ENCODE data around the gene ZDHHC4.

The ZDHHC4 gene

DNA sequence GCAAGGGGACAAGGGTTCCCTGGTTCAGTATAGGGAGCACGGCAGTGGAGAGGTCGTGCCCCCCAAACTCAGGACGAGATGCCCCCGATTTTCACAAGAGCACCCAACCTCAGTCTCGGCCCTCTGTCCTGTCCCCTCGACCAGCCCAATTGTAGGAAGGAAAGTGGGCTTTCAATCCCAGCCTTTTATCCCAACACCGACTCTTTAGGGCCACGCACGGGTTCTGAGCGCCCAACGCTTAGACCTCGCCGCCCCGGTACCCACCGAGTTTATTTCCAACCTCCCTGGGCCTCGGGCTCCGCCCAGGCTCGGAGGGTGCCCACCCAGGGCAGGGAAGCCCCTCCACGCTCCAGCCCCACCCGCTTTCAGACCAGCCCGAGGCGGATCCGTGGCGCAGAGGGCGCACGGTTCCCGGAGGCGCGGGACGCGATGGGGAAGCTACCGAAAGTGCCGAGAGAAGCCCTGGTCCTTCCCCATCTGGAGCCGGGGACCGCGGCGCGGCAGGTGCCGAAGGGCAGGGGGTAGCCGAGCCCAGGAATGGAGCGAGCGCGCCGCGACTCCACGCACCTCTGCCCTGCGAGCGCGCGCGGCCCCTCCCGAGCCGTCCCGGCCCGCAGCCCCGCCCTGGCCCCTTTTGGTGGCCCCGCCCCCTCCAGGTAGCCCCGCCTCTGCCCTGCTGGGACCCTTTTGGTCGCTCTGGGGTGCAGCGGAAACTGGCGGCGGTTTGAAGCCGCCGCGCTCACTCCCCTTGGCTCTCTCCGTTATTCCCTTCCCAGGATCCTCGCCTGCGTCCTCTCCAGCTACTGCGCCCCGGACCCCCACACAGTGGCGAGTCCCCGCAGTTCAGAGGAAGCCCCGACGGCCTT is 46.4 kb upstream of the ZDHHC4 start:
- H4K8ac ChIP-seq (ENCODE audit: low read length) = no peak overlapping the region
- no peaks in the 10 kb centered on the region for H3K9me3 ChIP-seq (ENCODE audit: control insufficient read depth, low read length)
- no peaks in the 10 kb centered on the region for H3K36me3 ChIP-seq (ENCODE audit: control insufficient read depth in 1 of 2, insufficient read depth in 2 of 2, low read depth in 1 of 2, low read length in 2 of 2)
- H2BK12ac ChIP-seq (ENCODE audit: low read length in 2 of 2) = no peak overlapping the region
- no peak overlapping the region for H3K18ac ChIP-seq (ENCODE audit: low read depth in 1 of 2, low read length in 2 of 2)
- no peak overlapping the region for H2BK5ac ChIP-seq (ENCODE audit: low read depth, low read length, poor library complexity, severe bottlenecking)
- no peak overlapping the region for H3K27ac ChIP-seq (ENCODE audit: low read length, poor library complexity, severe bottlenecking)
- no peak overlapping the region for H3K4ac ChIP-seq (ENCODE audit: low read depth in 1 of 2, low read length in 2 of 2)
- H4K91ac ChIP-seq (ENCODE audit: low read length) = no peak overlapping the region
- H2AFZ ChIP-seq (ENCODE audit: low read depth, low read length) = no peak overlapping the region
- H3K23ac ChIP-seq (ENCODE audit: low read length in 2 of 2) = no peak overlapping the region
- peaks cover 81 to 82% of the 10 kb centered on the region in 2 experiments for H3K27me3 ChIP-seq (ENCODE audit: control insufficient read depth in 1 of 2, insufficient read depth in 1 of 2, low read length in 2 of 2)
- H3K79me1 ChIP-seq (replicated peaks; ENCODE audit: low read length, poor library complexity, severe bottlenecking) = no peaks in the 10 kb centered on the region
- no peak overlapping the region for H2BK120ac ChIP-seq (ENCODE audit: low read depth, low read length)
- H3K4me2 ChIP-seq (ENCODE audit: low read length, poor library complexity, severe bottlenecking) = peak overlapping the region; percentile 19
- WGBS = 3% methylated on average over 73 of the region's 74 CpGs
- no peak for DNase-seq
- H2BK15ac ChIP-seq (ENCODE audit: low read depth, poor library complexity, severe bottlenecking) = peak overlapping the region; percentile 64
- no peak overlapping the region for H3K9ac ChIP-seq (ENCODE audit: low read length)
- H2AK5ac ChIP-seq (ENCODE audit: low read length, severe bottlenecking) = no peak overlapping the region
- H3K14ac ChIP-seq (ENCODE audit: low read length in 2 of 2) = no peak overlapping the region
- peak overlapping the region in 1 of 2 experiments; percentile 12 for H3K4me3 ChIP-seq (ENCODE audit: insufficient read depth in 1 of 2, low read depth in 1 of 2, low read length in 2 of 2)
- peaks cover 21% of the 10 kb centered on the region for H3K4me1 ChIP-seq (ENCODE audit: control insufficient read depth, insufficient read depth, low read depth, low read length)

DNA sequence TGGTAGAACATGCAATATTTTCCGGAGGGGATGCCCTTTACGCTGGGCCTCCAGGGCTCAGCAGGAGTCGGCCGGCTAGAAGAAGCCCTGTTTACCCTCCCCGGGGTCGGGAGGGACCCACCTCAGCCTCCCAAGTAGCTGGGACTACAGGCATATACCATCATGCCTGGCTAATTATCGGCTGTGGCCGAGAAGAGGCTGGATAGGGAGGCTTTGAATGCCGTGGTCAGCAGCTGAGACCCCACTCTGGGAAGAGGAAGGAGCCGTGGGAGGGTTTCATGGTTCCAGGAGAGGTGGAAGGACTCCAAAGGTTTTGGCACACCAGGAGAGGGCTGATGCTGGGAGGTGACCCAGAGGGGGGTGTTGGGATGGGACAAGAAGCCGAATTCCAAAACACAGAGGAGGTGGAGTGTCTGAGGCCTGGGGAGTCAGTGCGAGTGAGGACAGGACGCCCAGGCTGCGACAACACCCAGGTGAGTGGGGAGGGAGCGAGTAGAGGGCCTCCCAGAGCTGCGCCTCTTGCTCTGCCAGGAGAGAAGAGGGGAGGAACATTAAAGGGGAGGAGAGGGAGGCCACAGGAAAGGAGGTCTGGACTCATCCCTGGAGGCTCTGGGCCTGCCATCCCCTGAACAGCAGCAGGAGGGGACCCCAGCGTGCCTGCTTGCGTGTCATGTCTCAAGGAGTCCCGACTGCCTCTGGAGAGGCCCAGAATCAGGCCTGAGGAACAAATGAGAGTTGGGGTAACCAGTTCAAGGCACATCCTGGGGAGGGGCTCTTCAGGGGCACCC is 45.6 kb upstream of the ZDHHC4 start:
- Histone ChIP-seq H2BK120ac (ENCODE audit: low read depth, low read length) (no peak overlapping the region), H3K4me3 (ENCODE audit: insufficient read depth in 1 of 2, low read depth in 1 of 2, low read length in 2 of 2) (no peak overlapping the region), H2BK5ac (ENCODE audit: low read depth, low read length, poor library complexity, severe bottlenecking) (no peak overlapping the region), H3K9me3 (ENCODE audit: control insufficient read depth, low read length) (no peaks in the 10 kb centered on the region), H2BK12ac (ENCODE audit: low read length in 2 of 2) (no peak overlapping the region), H3K36me3 (ENCODE audit: control insufficient read depth in 1 of 2, insufficient read depth in 2 of 2, low read depth in 1 of 2, low read length in 2 of 2) (no peaks in the 10 kb centered on the region), H3K23ac (ENCODE audit: low read length in 2 of 2) (no peak overlapping the region), H4K91ac (ENCODE audit: low read length) (no peak overlapping the region), H2BK15ac (ENCODE audit: low read depth, poor library complexity, severe bottlenecking) (no peak overlapping the region), H3K27me3 (ENCODE audit: control insufficient read depth in 1 of 2, insufficient read depth in 1 of 2, low read length in 2 of 2) (peaks cover 81% of the 10 kb centered on the region in 2 experiments), H3K27ac (ENCODE audit: low read length, poor library complexity, severe bottlenecking) (no peak overlapping the region), H3K18ac (ENCODE audit: low read depth in 1 of 2, low read length in 2 of 2) (no peak overlapping the region), H2AK5ac (ENCODE audit: low read length, severe bottlenecking) (no peak overlapping the region), H3K14ac (ENCODE audit: low read length in 2 of 2) (no peak overlapping the region), H2AFZ (ENCODE audit: low read depth, low read length) (no peak overlapping the region), H3K9ac (ENCODE audit: low read length) (no peak overlapping the region), H4K8ac (ENCODE audit: low read length) (no peak overlapping the region), H3K4me2 (ENCODE audit: low read length, poor library complexity, severe bottlenecking) (peak overlapping the region; percentile 19), H3K4me1 (ENCODE audit: control insufficient read depth, insufficient read depth, low read depth, low read length) (peaks cover 22% of the 10 kb centered on the region), H3K79me1 (replicated peaks; ENCODE audit: low read length, poor library complexity, severe bottlenecking) (no peaks in the 10 kb centered on the region), H3K4ac (ENCODE audit: low read depth in 1 of 2, low read length in 2 of 2) (no peak overlapping the region)
- 29% methylated on average over 19 of the region's 19 CpGs for WGBS
- no peak for DNase-seq

DNA sequence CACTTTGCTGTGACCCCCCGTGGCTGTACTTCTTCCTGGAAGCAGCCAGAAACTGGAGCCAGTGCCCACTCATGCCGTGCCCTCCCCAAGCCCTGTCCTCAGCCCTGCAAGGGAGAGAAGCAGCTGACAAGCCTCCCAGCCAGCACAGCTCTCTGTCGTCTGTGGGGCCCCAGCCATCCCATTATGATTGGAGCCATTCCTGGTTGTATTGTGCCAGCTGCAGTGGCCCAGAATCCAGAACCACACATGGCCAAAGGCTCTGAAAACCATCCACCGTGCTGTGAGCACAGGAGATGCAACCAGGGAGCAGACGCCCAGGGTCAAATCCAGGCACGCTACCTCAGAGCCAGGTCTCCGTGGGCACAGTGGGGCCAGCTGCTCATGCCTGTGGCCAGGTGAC is 44.7 kb upstream of the ZDHHC4 start:
- Histone ChIP-seq H3K4me2 (ENCODE audit: low read length, poor library complexity, severe bottlenecking) (no peak overlapping the region), H3K23ac (ENCODE audit: low read length in 2 of 2) (no peak overlapping the region), H3K9ac (ENCODE audit: low read length) (no peak overlapping the region), H2BK120ac (ENCODE audit: low read depth, low read length) (no peak overlapping the region), H3K4ac (ENCODE audit: low read depth in 1 of 2, low read length in 2 of 2) (no peak overlapping the region), H4K8ac (ENCODE audit: low read length) (no peak overlapping the region), H2BK12ac (ENCODE audit: low read length in 2 of 2) (no peak overlapping the region), H3K9me3 (ENCODE audit: control insufficient read depth, low read length) (no peaks in the 10 kb centered on the region), H2BK5ac (ENCODE audit: low read depth, low read length, poor library complexity, severe bottlenecking) (no peak overlapping the region), H2AFZ (ENCODE audit: low read depth, low read length) (no peak overlapping the region), H2BK15ac (ENCODE audit: low read depth, poor library complexity, severe bottlenecking) (no peak overlapping the region), H3K18ac (ENCODE audit: low read depth in 1 of 2, low read length in 2 of 2) (no peak overlapping the region), H3K36me3 (ENCODE audit: control insufficient read depth in 1 of 2, insufficient read depth in 2 of 2, low read depth in 1 of 2, low read length in 2 of 2) (no peaks in the 10 kb centered on the region), H3K79me1 (replicated peaks; ENCODE audit: low read length, poor library complexity, severe bottlenecking) (no peaks in the 10 kb centered on the region), H3K27me3 (ENCODE audit: control insufficient read depth in 1 of 2, insufficient read depth in 1 of 2, low read length in 2 of 2) (peaks cover 78 to 79% of the 10 kb centered on the region in 2 experiments), H3K4me1 (ENCODE audit: control insufficient read depth, insufficient read depth, low read depth, low read length) (peaks cover 20% of the 10 kb centered on the region), H3K14ac (ENCODE audit: low read length in 2 of 2) (no peak overlapping the region), H3K27ac (ENCODE audit: low read length, poor library complexity, severe bottlenecking) (no peak overlapping the region), H4K91ac (ENCODE audit: low read length) (no peak overlapping the region), H3K4me3 (ENCODE audit: insufficient read depth in 1 of 2, low read depth in 1 of 2, low read length in 2 of 2) (no peak overlapping the region), H2AK5ac (ENCODE audit: low read length, severe bottlenecking) (no peak overlapping the region)
- DNase-seq = no peak
- 59% methylated on average over 7 of the region's 7 CpGs for WGBS

DNA sequence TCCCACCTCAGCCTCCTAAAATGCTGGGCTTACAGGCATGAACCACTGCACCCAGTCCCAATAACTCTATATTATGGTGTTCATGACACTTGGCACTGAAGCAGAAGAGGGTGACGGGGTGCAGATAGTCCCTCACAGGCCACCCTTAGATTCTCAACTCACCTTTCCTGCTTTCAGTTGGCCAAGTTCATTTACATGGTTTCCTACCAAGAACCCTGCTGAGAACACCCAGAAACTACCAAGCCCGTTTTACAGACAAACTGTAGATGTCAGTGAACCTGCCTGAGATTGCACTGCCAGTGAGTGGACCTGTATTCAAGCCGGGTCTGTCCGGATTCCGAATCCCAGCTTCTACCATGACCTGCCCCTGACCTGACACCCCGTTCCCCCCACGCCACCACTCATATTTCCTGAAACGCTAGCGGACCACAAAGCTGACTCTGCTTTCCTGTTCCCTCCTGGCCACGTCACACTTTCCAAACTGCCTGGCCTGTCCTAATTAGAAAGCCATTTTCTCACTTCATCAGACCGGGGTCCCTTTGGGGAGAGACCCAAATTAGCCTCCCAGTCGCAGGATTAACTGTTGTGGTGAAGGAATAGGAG is 43.3 kb upstream of the ZDHHC4 start:
- H3K27me3 ChIP-seq (ENCODE audit: control insufficient read depth in 1 of 2, insufficient read depth in 1 of 2, low read length in 2 of 2) = peaks cover 68 to 80% of the 10 kb centered on the region in 2 experiments

More for the DNA sequence above, 43.3 kb upstream of the ZDHHC4 start:
- H4K8ac ChIP-seq (ENCODE audit: low read length) = no peak overlapping the region
- 61% methylated on average over 11 of the region's 12 CpGs for WGBS
- H3K18ac ChIP-seq (ENCODE audit: low read depth in 1 of 2, low read length in 2 of 2) = no peak overlapping the region
- H3K27ac ChIP-seq (ENCODE audit: low read length, poor library complexity, severe bottlenecking) = no peak overlapping the region
- no peak overlapping the region for H2BK15ac ChIP-seq (ENCODE audit: low read depth, poor library complexity, severe bottlenecking)
- DNase-seq = no peak
- H4K91ac ChIP-seq (ENCODE audit: low read length) = no peak overlapping the region
- no peak overlapping the region for H3K4ac ChIP-seq (ENCODE audit: low read depth in 1 of 2, low read length in 2 of 2)
- H3K4me3 ChIP-seq (ENCODE audit: insufficient read depth in 1 of 2, low read depth in 1 of 2, low read length in 2 of 2) = no peak overlapping the region
- H2BK5ac ChIP-seq (ENCODE audit: low read depth, low read length, poor library complexity, severe bottlenecking) = no peak overlapping the region
- no peaks in the 10 kb centered on the region for H3K9me3 ChIP-seq (ENCODE audit: control insufficient read depth, low read length)
- H3K79me1 ChIP-seq (replicated peaks; ENCODE audit: low read length, poor library complexity, severe bottlenecking) = no peaks in the 10 kb centered on the region
- H3K36me3 ChIP-seq (ENCODE audit: control insufficient read depth in 1 of 2, insufficient read depth in 2 of 2, low read depth in 1 of 2, low read length in 2 of 2) = no peaks in the 10 kb centered on the region
- no peak overlapping the region for H2BK120ac ChIP-seq (ENCODE audit: low read depth, low read length)
- H3K4me1 ChIP-seq (ENCODE audit: control insufficient read depth, insufficient read depth, low read depth, low read length) = peaks cover 20% of the 10 kb centered on the region
- H3K4me2 ChIP-seq (ENCODE audit: low read length, poor library complexity, severe bottlenecking) = no peak overlapping the region
- no peak overlapping the region for H3K9ac ChIP-seq (ENCODE audit: low read length)
- no peak overlapping the region for H3K14ac ChIP-seq (ENCODE audit: low read length in 2 of 2)
- H2AK5ac ChIP-seq (ENCODE audit: low read length, severe bottlenecking) = no peak overlapping the region
- H2BK12ac ChIP-seq (ENCODE audit: low read length in 2 of 2) = no peak overlapping the region
- no peak overlapping the region for H3K23ac ChIP-seq (ENCODE audit: low read length in 2 of 2)
- no peak overlapping the region for H2AFZ ChIP-seq (ENCODE audit: low read depth, low read length)
